K562 (cell line): Measurements from ENCODE around the gene KCNT1. TPM values are rescaled to one million over a fixed set of nuclear protein-coding genes. Genes with fewer than 3 reads are reported as not detected.

Experiments used
- ATAC-seq: fragments of 200-7000 bp; cut with Tn5 transposase; 3 replicates; pipeline ENCODE4 v1.9.1; 2020; ENCODE audit warnings: moderate library complexity
- BruUV-seq: library from RNA; stranded (reverse); fragments of 400-500 nt; replicated peaks from 2 replicates; lab custom pipeline; 2021; lab: Mats Ljungman, UMichigan
- CTCF ChIA-PET: fragments of 300-600 bp; formaldehyde crosslinking; extraction: SDS; loops from one replicate; lab custom pipeline; 2021; ENCODE audit warnings: low intra/inter-chr PET ratio; lab: Yijun Ruan, JAX
- POLR2A ChIA-PET: fragments of 300-600, 350-650 bp; sonication (Branson Sonifier 250); formaldehyde crosslinking; extraction: SDS; loops from one replicate; lab custom pipeline; 2021; ENCODE audit warnings: antibody characterized with exemption, inconsistent platforms; lab: Yijun Ruan, JAX
- DNase-seq, 4 experiments: peaks; one replicate each; pipeline versions ENCODE4 v3.0.0 to v3.0.0-alpha.2; 2011 to 2018; ENCODE audit warnings: low spot score in 3 of 4, mixed read lengths in 3 of 4; ENCODE audit errors: extremely low read depth in 1 of 4
- FAIRE-seq: peaks from 2 replicates; lab custom pipeline; 2011; peaks lifted over from hg19 to GRCh38; lab: Jason Lieb, UNC
- H2AFZ ChIP-seq: 2 replicates; pipeline ENCODE4 v1.6.0; 2011; ENCODE audit warnings: low read depth, low read length, control low read depth, inconsistent platforms
- H3K27ac ChIP-seq: fragments of 200-600 bp; 3 replicates; pipeline ENCODE4 v1.8.0; 2011; ENCODE audit warnings: low read depth, mild to moderate bottlenecking, control low read depth, inconsistent platforms, low read length, moderate library complexity, mixed read lengths; ENCODE audit errors: extremely low read depth
- H3K27me3 ChIP-seq, 2 experiments: fragments of 300-600 bp in 1 of 2; 2 replicates in 1 of 2; 3 replicates in 1 of 2; pipeline versions ENCODE4 v1.6.0 to v1.8.0; 2011; ENCODE audit warnings: inconsistent platforms in 2 of 2, low read length in 2 of 2, mild to moderate bottlenecking in 1 of 2, mixed read lengths in 1 of 2, moderate library complexity in 1 of 2; ENCODE audit not compliant: control insufficient read depth in 2 of 2, insufficient read depth in 2 of 2
- H3K36me3 ChIP-seq: fragments of 300-600 bp; 3 replicates; pipeline ENCODE4 v1.8.0; 2011; ENCODE audit warnings: mild to moderate bottlenecking, low read length, inconsistent platforms; ENCODE audit not compliant: control insufficient read depth, insufficient read depth
- H3K4me1 ChIP-seq, 2 experiments: fragments of 200-600 bp in 1 of 2; replicated peaks in 1 of 2; 2 replicates in 1 of 2; 3 replicates in 1 of 2; pipeline versions ENCODE4 v1.5.1 to v1.8.0; 2011; ENCODE audit warnings: inconsistent platforms in 2 of 2, low read length in 2 of 2, mild to moderate bottlenecking in 1 of 2, mixed read lengths in 1 of 2, moderate library complexity in 1 of 2; ENCODE audit not compliant: control insufficient read depth in 2 of 2, insufficient read depth in 2 of 2
- H3K4me2 ChIP-seq: 2 replicates; pipeline ENCODE4 v1.6.1; 2011; ENCODE audit warnings: low read length, control low read depth, inconsistent platforms, mixed read lengths; ENCODE audit not compliant: insufficient read depth
- H3K4me3 ChIP-seq: fragments of 200-600 bp; sonication (generic), shearing (Covaris generic); 2 replicates; pipeline ENCODE4 v1.5.1; 2016; ENCODE audit warnings: control low read depth, inconsistent platforms
- H3K79me2 ChIP-seq: fragments of 200-600 bp; 3 replicates; pipeline ENCODE4 v1.8.0; 2011; ENCODE audit warnings: low read length, inconsistent platforms; ENCODE audit not compliant: control insufficient read depth, insufficient read depth
- H3K9ac ChIP-seq, 2 experiments: 2 replicates each; pipeline versions ENCODE4 v1.6.0 to v1.6.1; 2011; ENCODE audit warnings: low read depth in 2 of 2, low read length in 2 of 2, control low read depth in 1 of 2, inconsistent platforms in 1 of 2, mild to moderate bottlenecking in 1 of 2, mixed read lengths in 1 of 2; ENCODE audit not compliant: insufficient read depth in 1 of 2
- H3K9me1 ChIP-seq: one replicate; pipeline ENCODE4 v1.6.0; 2011; ENCODE audit warnings: inconsistent platforms, mild to moderate bottlenecking, low read length, moderate library complexity; ENCODE audit not compliant: control insufficient read depth, insufficient read depth
- H3K9me3 ChIP-seq: replicated peaks from 2 replicates; pipeline ENCODE4 v1.5.1; 2011; ENCODE audit warnings: low read depth, low read length, inconsistent platforms; ENCODE audit not compliant: control insufficient read depth, insufficient read depth
- H4K20me1 ChIP-seq: replicated peaks from 2 replicates; pipeline ENCODE4 v1.6.1; 2011; ENCODE audit warnings: low read length, inconsistent platforms, mixed read lengths; ENCODE audit not compliant: control insufficient read depth, insufficient read depth
- E2F4 ChIP-seq: sonication (generic); formaldehyde crosslinking; IDR thresholded peaks from 2 replicates; pipeline ENCODE4 v1.8.0; 2022; ENCODE audit warnings: mild to moderate bottlenecking, low read depth, missing genetic modification reagents
- POLR3A ChIP-seq: IDR thresholded peaks from 2 replicates; pipeline ENCODE4 v1.6.1; 2011; ENCODE audit warnings: borderline replicate concordance, mild to moderate bottlenecking, moderate library complexity; ENCODE audit not compliant: insufficient read length, insufficient read depth; ENCODE audit errors: extremely low read depth
- SAP30 ChIP-seq: fragments of 200-600 bp; sonication (generic); IDR thresholded peaks from 2 replicates; pipeline ENCODE4 v1.6.1; 2012; ENCODE audit warnings: borderline replicate concordance, low read depth, mild to moderate bottlenecking, moderate library complexity, low read length, control low read depth, inconsistent platforms; ENCODE audit not compliant: insufficient read depth, poor library complexity, severe bottlenecking
- TFAP4 ChIP-seq: sonication (generic); formaldehyde crosslinking; IDR thresholded peaks from 2 replicates; pipeline ENCODE4 v1.8.0; 2022; ENCODE audit warnings: missing genetic modification reagents, mild to moderate bottlenecking, moderate library complexity, borderline replicate concordance
- UBTF ChIP-seq, 2 experiments: IDR thresholded peaks; 2 replicates each; pipeline ENCODE4 v1.6.1; 2012; ENCODE audit warnings: improper control_type of control experiment in 2 of 2, low read depth in 2 of 2, low read length in 2 of 2, borderline replicate concordance in 1 of 2
- ZMIZ1 ChIP-seq, 2 experiments: fragments of 150-350 bp in 1 of 2; IDR thresholded peaks; 2 replicates each; pipeline ENCODE4 v1.6.1; 2012 to 2016; ENCODE audit warnings: low read depth in 2 of 2, low read length in 2 of 2, mild to moderate bottlenecking in 1 of 2, moderate library complexity in 1 of 2
- WGBS: fragments of 100-300 bp; shearing (Covaris generic); methylation state at CpG from one replicate; pipeline ENCODE4 v1.1.6; 2016; ENCODE audit warnings: low coverage, mixed read lengths; ENCODE audit not compliant: insufficient coverage; ENCODE audit errors: missing lambda C conversion rate; 5-methylcytosine and 5-hydroxymethylcytosine counted together
- in situ Hi-C: fragments of 300-500 bp; cut with MboI; formaldehyde crosslinking; loops from 4 replicates; pipeline ENCODE4 v1.15.0; 2018; ENCODE audit warnings: inconsistent platforms, mixed read lengths
- intact Hi-C: fragments of 100-400 bp; cut with micrococcal nuclease; formaldehyde crosslinking; loops from 2 replicates; pipeline ENCODE4 v1.14.2; 2022
- polyA plus RNA-seq, 8 experiments: library from polyadenylated mRNA; depleted of rRNA in 4 of 8; stranded (reverse) in 5 of 8; unstranded in 3 of 8; fragments of >200 nt; fragmentation: Nextera tagmentation in 2 of 8; fragmentation: Illumina TruSeq in 1 of 8; extraction: Ambion mirVana in 2 of 8; extraction: Trizol in 1 of 8; gene quantifications; 2 replicates each; pipeline versions ENCODE4 v1.2.1 to v1.2.3, GENCODE V29; 2011 to 2014; ENCODE audit warnings: inconsistent platforms in 1 of 8, missing spikeins in 1 of 8
- total RNA-seq, 7 experiments: library from RNA; depleted of rRNA in 6 of 7; stranded (reverse); fragments of >200 nt in 6 of 7; fragmentation: Illumina TruSeq in 2 of 7; extraction: Trizol in 2 of 7; gene quantifications; 2 replicates each; pipeline versions ENCODE4 v1.2.1 to v1.2.3, GENCODE V29; 2011 to 2021; ENCODE audit warnings: low replicate concordance in 1 of 7
- TF ChIP-seq, protein P1 (sequence below): fragments of 450-650 bp; formaldehyde crosslinking; IDR thresholded peaks from 2 replicates; pipeline ENCODE4 v1.4.0; 2020; ENCODE audit warnings: mild to moderate bottlenecking, moderate library complexity

KCNT1 gene
- total and polyA plus RNA-seq, 9 of the 15 experiments (the other 6 are each of a cell fraction or from before 2014, with no cell fraction given) = 0.05 TPM; not detected in 8

DNA sequence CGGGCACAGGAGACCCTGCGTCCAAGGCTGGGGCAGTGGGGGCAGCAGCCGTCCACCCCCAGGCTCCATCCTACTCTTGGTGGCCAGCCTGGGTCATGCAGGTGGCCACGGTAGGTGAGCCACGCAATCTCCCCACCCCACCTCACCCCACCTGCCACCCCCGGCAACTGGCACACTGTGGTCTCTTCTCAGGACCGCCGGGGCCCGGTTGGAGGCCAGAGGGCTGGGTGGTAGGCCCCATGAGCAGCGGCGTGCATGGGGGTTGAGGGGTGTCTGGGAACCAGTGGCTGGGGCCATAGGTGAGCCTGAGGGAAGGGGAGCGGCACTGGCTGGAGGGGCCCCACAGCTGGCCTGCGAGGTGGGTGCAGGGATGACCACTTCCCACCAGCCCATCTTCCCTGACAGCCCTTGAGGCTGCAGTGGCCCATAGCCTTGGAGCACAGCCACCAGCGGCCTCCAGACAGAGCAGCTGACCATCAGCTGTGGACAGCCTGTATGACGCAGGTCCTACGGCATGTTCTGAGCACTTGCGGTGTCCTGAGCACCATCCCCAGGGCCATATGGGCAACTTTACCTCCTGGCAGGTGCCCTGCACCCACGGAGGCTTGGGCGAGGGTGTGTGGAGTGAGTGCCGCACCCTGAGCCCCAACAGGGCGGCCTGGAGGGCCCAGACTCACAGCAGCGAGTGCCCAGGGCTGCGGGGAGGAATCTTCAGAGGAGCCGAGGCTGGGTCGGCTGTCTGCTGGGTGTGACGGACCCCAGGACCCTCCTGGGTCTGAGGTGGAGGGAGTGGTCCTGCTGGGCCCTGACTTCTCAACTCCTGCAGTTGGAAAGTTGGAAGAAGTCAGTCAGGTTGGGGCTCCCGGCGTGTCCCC lies 47.4 kb downstream of the KCNT1 start:
- H3K9ac ChIP-seq = no peak overlapping the region
- peaks cover 4% of the 10 kb centered on the region; the same call in 1 of the 2 replicates for H4K20me1 ChIP-seq
- BruUV-seq = no TSS peak
- H3K4me1 ChIP-seq = peaks cover 0 to 21% of the 10 kb centered on the region in 2 experiments; a peak in 1 of 5 replicates
- no peaks in the 10 kb centered on the region for H3K36me3 ChIP-seq
- H3K4me3 ChIP-seq = no peak overlapping the region
- in situ Hi-C loops (no loop called here), intact Hi-C loops (no loop called here)
- peaks cover 11 to 51% of the 10 kb centered on the region in 2 experiments; a peak in 3 of 5 replicates for H3K27me3 ChIP-seq
- DNase-seq (no peak), FAIRE-seq (no peak), ATAC-seq (no peak; the same call in 2 of the 3 replicates)
- ChIA-PET CTCF (no interaction called here), POLR2A (interaction anchor here (1.0 kb wide), 1 partner anchor 20 kb away, joined by 3 read pairs; no protein-coding TSS in a partner anchor)
- under 1% methylated on average over 26 of the region's 28 CpGs for WGBS
- H3K27ac ChIP-seq = no peak overlapping the region
- H3K79me2 ChIP-seq = no peaks in the 10 kb centered on the region
- no peaks in the 10 kb centered on the region for H3K9me3 ChIP-seq
- H3K9me1 ChIP-seq = no peaks in the 10 kb centered on the region
- no peak overlapping the region for H3K4me2 ChIP-seq
- no peak overlapping the region for H2AFZ ChIP-seq
- TF ChIP-seq TFAP4 (CRISPR knock-in tag) (peak; percentile 34; the same call in 1 of the 2 replicates), SAP30 (no peak), UBTF (IDR thresholded peaks at IDR 0.05; ENCODE audit: borderline replicate concordance in 1 of 2, low read depth in 2 of 2, low read length in 2 of 2) (0 out of 4 replicates have a peak, but pooled peaks of 1 of the 2 experiments have one; percentile 13), POLR3A (no peak), ZMIZ1 (IDR thresholded peaks at IDR 0.05; ENCODE audit: low read depth in 2 of 2, low read length in 2 of 2) (no peak), E2F4 (CRISPR knock-in tag) (no peak)
- TF ChIP-seq, protein P1, sequence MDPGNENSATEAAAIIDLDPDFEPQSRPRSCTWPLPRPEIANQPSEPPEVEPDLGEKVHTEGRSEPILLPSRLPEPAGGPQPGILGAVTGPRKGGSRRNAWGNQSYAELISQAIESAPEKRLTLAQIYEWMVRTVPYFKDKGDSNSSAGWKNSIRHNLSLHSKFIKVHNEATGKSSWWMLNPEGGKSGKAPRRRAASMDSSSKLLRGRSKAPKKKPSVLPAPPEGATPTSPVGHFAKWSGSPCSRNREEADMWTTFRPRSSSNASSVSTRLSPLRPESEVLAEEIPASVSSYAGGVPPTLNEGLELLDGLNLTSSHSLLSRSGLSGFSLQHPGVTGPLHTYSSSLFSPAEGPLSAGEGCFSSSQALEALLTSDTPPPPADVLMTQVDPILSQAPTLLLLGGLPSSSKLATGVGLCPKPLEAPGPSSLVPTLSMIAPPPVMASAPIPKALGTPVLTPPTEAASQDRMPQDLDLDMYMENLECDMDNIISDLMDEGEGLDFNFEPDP (CRISPR knock-in tag) = no peak
